ENCODE measurements around the gene FBL.

GRCh38 chr19:39846678-39847486 is 703 bp upstream of the FBL start:
- TF ChIP-seq CTCF (IDR thresholded peaks at IDR 0.05) (no peak), EP300 (IDR thresholded peaks at IDR 0.05) (no peak), POLR2A (IDR thresholded peaks at IDR 0.05) (no peak)

Data from ovary (tissue), 3 donors.